GM23338 (cell line): ENCODE data around the gene TBX1. TPM values are rescaled to one million over a fixed set of nuclear protein-coding genes. Genes with fewer than 3 reads are reported as not detected.

ENCODE experiments used
- ATAC-seq: fragments of 200-7000 bp; cut with Tn5 transposase; 3 replicates; pipeline ENCODE4 v1.9.1; 2020
- DNase-seq: peaks from one replicate; pipeline ENCODE4 v3.0.0-alpha.2; 2015; ENCODE audit warnings: low spot score
- H2AFZ ChIP-seq: fragments of 200-600 bp; sonication (generic); 2 replicates; pipeline ENCODE4 v1.8.0; 2016; ENCODE audit warnings: antibody characterized with exemption, mild to moderate bottlenecking, moderate library complexity
- H3F3A ChIP-seq: fragments of 200-600 bp; sonication (generic); replicated peaks from 2 replicates; pipeline ENCODE4 v1.8.0; 2017; ENCODE audit warnings: antibody characterized with exemption, mixed run types, low read depth
- H3K27ac ChIP-seq: fragments of 200-600 bp; sonication (generic); 2 replicates; pipeline ENCODE4 v1.6.1; 2016; ENCODE audit warnings: low read depth
- H3K27me3 ChIP-seq: fragments of 200-600 bp; sonication (generic); 2 replicates; pipeline ENCODE4 v1.8.0; 2016; ENCODE audit warnings: mild to moderate bottlenecking, mixed run types, moderate library complexity; ENCODE audit not compliant: insufficient read depth
- H3K36me3 ChIP-seq: fragments of 200-600 bp; sonication (generic); 2 replicates; pipeline ENCODE4 v1.8.0; 2016; ENCODE audit warnings: mild to moderate bottlenecking; ENCODE audit not compliant: insufficient read depth
- H3K4me1 ChIP-seq: fragments of 200-600 bp; sonication (generic); 2 replicates; pipeline ENCODE4 v1.8.0; 2016; ENCODE audit warnings: mild to moderate bottlenecking, moderate library complexity; ENCODE audit not compliant: insufficient read depth
- H3K4me2 ChIP-seq: fragments of 200-600 bp; sonication (generic); 2 replicates; pipeline ENCODE4 v1.7.1; 2017; ENCODE audit warnings: mixed run types
- H3K4me3 ChIP-seq: fragments of 200-600 bp; sonication (generic); 2 replicates; pipeline ENCODE4 v1.6.1; 2016; ENCODE audit warnings: mixed run types
- H3K79me2 ChIP-seq: fragments of 200-600 bp; sonication (generic); replicated peaks from 2 replicates; pipeline ENCODE4 v1.8.0; 2017; ENCODE audit warnings: mild to moderate bottlenecking; ENCODE audit not compliant: insufficient read depth
- H3K9me2 ChIP-seq: fragments of 200-600 bp; sonication (generic); 2 replicates; pipeline ENCODE4 v1.8.0; 2017; ENCODE audit not compliant: insufficient read depth
- H4K20me1 ChIP-seq: fragments of 200-600 bp; sonication (generic); replicated peaks from 2 replicates; pipeline ENCODE4 v1.8.0; 2017; ENCODE audit warnings: mild to moderate bottlenecking; ENCODE audit not compliant: insufficient read depth
- H3K27ac Mint-ChIP-seq: 2 replicates; pipeline ENCODE4 v1.8.0; 2020; ENCODE audit warnings: inconsistent platforms, mild to moderate bottlenecking, moderate library complexity, mixed read lengths
- H3K27me3 Mint-ChIP-seq: 3 replicates; pipeline ENCODE4 v1.8.0; 2022; ENCODE audit warnings: low read depth, mild to moderate bottlenecking, moderate library complexity, mixed read lengths, inconsistent platforms; ENCODE audit not compliant: insufficient read depth, poor library complexity
- H3K36me3 Mint-ChIP-seq: 3 replicates; pipeline ENCODE4 v1.8.0; 2021; ENCODE audit warnings: low read depth, mild to moderate bottlenecking, inconsistent platforms, moderate library complexity, mixed read lengths
- H3K4me1 Mint-ChIP-seq: 3 replicates; pipeline ENCODE4 v1.8.0; 2020; ENCODE audit warnings: mild to moderate bottlenecking, inconsistent platforms, mixed read lengths
- H3K4me3 Mint-ChIP-seq: 3 replicates; pipeline ENCODE4 v1.8.0; 2021; ENCODE audit warnings: moderate library complexity, mild to moderate bottlenecking, inconsistent platforms, mixed read lengths
- H3K9me3 Mint-ChIP-seq: 3 replicates; pipeline ENCODE4 v1.8.0; 2020; ENCODE audit warnings: moderate library complexity, mild to moderate bottlenecking, inconsistent platforms, mixed read lengths
- CREB1 ChIP-seq: fragments of 250-450 bp; sonication (Bioruptor Pico); IDR thresholded peaks from 2 replicates; pipeline ENCODE4 v1.5.0; 2020; ENCODE audit warnings: low read depth, mild to moderate bottlenecking, moderate library complexity
- EZH2 ChIP-seq: fragments of 200-600 bp; sonication (generic); IDR thresholded peaks from one replicate; pipeline ENCODE4 v1.8.0; 2017; ENCODE audit warnings: antibody characterized with exemption, mild to moderate bottlenecking, low read depth; ENCODE audit not compliant: unreplicated experiment
- NANOG ChIP-seq: IDR thresholded peaks from 2 replicates; pipeline ENCODE4 v1.6.1; 2016; ENCODE audit warnings: antibody characterized with exemption, borderline replicate concordance
- STAT1 ChIP-seq: IDR thresholded peaks from one replicate; pipeline ENCODE4 v1.6.1; 2016; ENCODE audit warnings: antibody characterized with exemption; ENCODE audit not compliant: unreplicated experiment
- polyA plus RNA-seq: library from polyadenylated mRNA; unstranded; fragments of >200 nt; fragmentation: Nextera tagmentation; extraction: Ambion mirVana; gene quantifications from 2 replicates; pipeline ENCODE4 v1.2.1, GENCODE V29; 2016
- total RNA-seq: library from RNA; depleted of rRNA; stranded (reverse); fragments of >200 nt; shearing (Covaris generic); gene quantifications from 2 replicates; pipeline ENCODE4 v1.2.3, GENCODE V29; 2014
- TF ChIP-seq, protein P1 (sequence below): fragments of 250-450 bp; sonication (Bioruptor Pico); IDR thresholded peaks from 2 replicates; pipeline ENCODE4 v1.5.0; 2020; ENCODE audit warnings: mild to moderate bottlenecking, moderate library complexity
- TF ChIP-seq, protein P2 (sequence below), 2 experiments: fragments of 200-600 bp in 1 of 2; sonication (generic) in 1 of 2; conservative IDR thresholded peaks; 2 replicates each; pipeline versions ENCODE4 v1.5.1 to v1.6.1; 2016 to 2017; ENCODE audit warnings: antibody characterized with exemption in 2 of 2, low read depth in 2 of 2, mild to moderate bottlenecking in 2 of 2, moderate library complexity in 1 of 2
- TF ChIP-seq, protein P3 (sequence below): IDR thresholded peaks from one replicate; pipeline ENCODE4 v1.6.1; 2018; ENCODE audit warnings: antibody characterized with exemption; ENCODE audit not compliant: unreplicated experiment

The TBX1 gene
- total and polyA plus RNA-seq, 2 experiments from 2014 or later: 0.19 to 0.66 TPM

DNA sequence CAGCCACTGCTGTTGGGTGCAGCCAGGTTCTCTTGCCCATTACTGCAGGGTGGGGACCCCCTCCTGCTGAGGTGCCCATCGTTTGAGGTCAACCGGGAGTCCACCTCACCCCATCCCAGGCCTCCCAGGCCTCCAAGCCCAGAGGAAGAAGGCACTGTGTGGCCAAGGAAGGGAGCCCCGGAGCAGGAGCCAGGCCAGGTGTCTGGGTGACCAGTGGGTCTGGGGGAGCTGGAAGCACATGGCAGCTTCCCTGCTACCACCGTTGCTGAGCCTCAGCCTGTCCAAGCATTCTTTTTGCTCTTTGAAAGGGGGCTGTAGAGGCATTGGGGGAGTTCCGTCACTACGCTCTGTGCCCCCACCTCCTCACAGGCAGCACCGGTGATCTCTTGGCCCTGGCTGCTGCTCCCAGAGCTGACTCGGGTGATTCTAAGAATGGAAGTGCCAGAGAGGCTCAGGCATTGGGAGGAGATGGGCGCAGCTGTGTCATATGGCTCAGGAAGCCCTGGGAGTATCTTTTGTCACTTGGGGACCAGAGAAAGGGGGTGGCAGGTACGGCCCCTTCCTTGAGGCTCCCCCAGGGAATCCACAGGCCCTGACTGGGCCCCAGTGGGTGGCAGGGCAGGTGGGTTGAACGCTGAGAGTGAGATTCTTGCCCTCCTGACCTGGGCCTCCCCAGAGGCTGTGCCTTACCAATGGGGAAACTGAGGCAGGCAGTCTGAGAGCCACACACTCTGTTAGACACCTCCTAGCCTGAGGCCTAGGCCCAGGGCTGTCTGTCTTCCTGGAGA is 44.3 kb upstream of the TBX1 start (continued):
- TF ChIP-seq, protein P1, sequence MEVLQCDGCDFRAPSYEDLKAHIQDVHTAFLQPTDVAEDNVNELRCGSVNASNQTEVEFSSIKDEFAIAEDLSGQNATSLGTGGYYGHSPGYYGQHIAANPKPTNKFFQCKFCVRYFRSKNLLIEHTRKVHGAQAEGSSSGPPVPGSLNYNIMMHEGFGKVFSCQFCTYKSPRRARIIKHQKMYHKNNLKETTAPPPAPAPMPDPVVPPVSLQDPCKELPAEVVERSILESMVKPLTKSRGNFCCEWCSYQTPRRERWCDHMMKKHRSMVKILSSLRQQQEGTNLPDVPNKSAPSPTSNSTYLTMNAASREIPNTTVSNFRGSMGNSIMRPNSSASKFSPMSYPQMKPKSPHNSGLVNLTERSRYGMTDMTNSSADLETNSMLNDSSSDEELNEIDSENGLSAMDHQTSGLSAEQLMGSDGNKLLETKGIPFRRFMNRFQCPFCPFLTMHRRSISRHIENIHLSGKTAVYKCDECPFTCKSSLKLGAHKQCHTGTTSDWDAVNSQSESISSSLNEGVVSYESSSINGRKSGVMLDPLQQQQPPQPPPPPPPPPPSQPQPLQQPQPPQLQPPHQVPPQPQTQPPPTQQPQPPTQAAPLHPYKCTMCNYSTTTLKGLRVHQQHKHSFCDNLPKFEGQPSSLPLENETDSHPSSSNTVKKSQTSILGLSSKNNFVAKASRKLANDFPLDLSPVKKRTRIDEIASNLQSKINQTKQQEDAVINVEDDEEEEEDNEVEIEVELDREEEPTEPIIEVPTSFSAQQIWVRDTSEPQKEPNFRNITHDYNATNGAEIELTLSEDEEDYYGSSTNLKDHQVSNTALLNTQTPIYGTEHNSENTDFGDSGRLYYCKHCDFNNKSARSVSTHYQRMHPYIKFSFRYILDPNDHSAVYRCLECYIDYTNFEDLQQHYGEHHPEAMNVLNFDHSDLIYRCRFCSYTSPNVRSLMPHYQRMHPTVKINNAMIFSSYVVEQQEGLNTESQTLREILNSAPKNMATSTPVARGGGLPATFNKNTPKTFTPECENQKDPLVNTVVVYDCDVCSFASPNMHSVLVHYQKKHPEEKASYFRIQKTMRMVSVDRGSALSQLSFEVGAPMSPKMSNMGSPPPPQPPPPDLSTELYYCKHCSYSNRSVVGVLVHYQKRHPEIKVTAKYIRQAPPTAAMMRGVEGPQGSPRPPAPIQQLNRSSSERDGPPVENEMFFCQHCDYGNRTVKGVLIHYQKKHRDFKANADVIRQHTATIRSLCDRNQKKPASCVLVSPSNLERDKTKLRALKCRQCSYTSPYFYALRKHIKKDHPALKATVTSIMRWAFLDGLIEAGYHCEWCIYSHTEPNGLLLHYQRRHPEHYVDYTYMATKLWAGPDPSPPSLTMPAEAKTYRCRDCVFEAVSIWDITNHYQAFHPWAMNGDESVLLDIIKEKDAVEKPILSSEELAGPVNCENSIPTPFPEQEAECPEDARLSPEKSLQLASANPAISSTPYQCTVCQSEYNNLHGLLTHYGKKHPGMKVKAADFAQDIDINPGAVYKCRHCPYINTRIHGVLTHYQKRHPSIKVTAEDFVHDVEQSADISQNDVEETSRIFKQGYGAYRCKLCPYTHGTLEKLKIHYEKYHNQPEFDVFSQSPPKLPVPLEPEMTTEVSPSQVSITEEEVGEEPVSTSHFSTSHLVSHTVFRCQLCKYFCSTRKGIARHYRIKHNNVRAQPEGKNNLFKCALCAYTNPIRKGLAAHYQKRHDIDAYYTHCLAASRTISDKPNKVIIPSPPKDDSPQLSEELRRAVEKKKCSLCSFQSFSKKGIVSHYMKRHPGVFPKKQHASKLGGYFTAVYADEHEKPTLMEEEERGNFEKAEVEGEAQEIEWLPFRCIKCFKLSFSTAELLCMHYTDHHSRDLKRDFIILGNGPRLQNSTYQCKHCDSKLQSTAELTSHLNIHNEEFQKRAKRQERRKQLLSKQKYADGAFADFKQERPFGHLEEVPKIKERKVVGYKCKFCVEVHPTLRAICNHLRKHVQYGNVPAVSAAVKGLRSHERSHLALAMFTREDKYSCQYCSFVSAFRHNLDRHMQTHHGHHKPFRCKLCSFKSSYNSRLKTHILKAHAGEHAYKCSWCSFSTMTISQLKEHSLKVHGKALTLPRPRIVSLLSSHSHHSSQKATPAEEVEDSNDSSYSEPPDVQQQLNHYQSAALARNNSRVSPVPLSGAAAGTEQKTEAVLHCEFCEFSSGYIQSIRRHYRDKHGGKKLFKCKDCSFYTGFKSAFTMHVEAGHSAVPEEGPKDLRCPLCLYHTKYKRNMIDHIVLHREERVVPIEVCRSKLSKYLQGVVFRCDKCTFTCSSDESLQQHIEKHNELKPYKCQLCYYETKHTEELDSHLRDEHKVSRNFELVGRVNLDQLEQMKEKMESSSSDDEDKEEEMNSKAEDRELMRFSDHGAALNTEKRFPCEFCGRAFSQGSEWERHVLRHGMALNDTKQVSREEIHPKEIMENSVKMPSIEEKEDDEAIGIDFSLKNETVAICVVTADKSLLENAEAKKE (CRISPR knock-in tag): no peak
- TF ChIP-seq, protein P2, sequence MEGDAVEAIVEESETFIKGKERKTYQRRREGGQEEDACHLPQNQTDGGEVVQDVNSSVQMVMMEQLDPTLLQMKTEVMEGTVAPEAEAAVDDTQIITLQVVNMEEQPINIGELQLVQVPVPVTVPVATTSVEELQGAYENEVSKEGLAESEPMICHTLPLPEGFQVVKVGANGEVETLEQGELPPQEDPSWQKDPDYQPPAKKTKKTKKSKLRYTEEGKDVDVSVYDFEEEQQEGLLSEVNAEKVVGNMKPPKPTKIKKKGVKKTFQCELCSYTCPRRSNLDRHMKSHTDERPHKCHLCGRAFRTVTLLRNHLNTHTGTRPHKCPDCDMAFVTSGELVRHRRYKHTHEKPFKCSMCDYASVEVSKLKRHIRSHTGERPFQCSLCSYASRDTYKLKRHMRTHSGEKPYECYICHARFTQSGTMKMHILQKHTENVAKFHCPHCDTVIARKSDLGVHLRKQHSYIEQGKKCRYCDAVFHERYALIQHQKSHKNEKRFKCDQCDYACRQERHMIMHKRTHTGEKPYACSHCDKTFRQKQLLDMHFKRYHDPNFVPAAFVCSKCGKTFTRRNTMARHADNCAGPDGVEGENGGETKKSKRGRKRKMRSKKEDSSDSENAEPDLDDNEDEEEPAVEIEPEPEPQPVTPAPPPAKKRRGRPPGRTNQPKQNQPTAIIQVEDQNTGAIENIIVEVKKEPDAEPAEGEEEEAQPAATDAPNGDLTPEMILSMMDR (conservative IDR thresholded peaks at IDR 0.05; ENCODE audit: low read depth in 2 of 2): no peak
- TF ChIP-seq EZH2: no peak
- TF ChIP-seq CREB1 (CRISPR knock-in tag): no peak

DNA sequence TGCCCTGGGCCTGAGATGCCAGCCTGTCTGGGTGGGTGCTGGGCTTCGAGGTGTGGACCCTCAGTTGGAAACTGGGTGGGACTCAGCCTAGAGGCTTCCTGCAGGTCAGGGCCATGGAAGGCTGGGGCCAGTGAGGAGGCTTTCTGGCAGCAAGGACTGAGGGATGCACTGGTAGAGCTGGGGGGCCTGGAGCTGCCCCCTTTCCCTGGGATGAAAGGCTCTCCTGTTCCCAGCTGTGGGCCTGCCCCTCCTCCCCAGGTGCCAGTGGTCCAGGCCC is 43.8 kb upstream of the TBX1 start:
- Histone ChIP-seq H3K4me2 (no peak overlapping the region), H3K4me3 (no peak overlapping the region), H3K27ac (no peak overlapping the region), H2AFZ (no peak overlapping the region), H3K4me1 (peaks cover 4% of the 10 kb centered on the region; the same call in 1 of the 2 replicates), H3K79me2 (no peaks in the 10 kb centered on the region), H3K27me3 (peaks cover 84% of the 10 kb centered on the region), H3K9me2 (no peaks in the 10 kb centered on the region), H3F3A (no peaks in the 10 kb centered on the region), H3K36me3 (no peaks in the 10 kb centered on the region), H4K20me1 (peaks cover 7% of the 10 kb centered on the region)
- ATAC-seq (no peak), DNase-seq (no peak)
- no peak overlapping the region for H3K4me3 Mint-ChIP-seq
- H3K4me1 Mint-ChIP-seq: peaks cover 10% of the 10 kb centered on the region
- TF ChIP-seq NANOG (no peak), STAT1 (no peak)
- TF ChIP-seq, protein P2 (conservative IDR thresholded peaks at IDR 0.05; ENCODE audit: low read depth in 2 of 2): no peak
- TF ChIP-seq, protein P3, sequence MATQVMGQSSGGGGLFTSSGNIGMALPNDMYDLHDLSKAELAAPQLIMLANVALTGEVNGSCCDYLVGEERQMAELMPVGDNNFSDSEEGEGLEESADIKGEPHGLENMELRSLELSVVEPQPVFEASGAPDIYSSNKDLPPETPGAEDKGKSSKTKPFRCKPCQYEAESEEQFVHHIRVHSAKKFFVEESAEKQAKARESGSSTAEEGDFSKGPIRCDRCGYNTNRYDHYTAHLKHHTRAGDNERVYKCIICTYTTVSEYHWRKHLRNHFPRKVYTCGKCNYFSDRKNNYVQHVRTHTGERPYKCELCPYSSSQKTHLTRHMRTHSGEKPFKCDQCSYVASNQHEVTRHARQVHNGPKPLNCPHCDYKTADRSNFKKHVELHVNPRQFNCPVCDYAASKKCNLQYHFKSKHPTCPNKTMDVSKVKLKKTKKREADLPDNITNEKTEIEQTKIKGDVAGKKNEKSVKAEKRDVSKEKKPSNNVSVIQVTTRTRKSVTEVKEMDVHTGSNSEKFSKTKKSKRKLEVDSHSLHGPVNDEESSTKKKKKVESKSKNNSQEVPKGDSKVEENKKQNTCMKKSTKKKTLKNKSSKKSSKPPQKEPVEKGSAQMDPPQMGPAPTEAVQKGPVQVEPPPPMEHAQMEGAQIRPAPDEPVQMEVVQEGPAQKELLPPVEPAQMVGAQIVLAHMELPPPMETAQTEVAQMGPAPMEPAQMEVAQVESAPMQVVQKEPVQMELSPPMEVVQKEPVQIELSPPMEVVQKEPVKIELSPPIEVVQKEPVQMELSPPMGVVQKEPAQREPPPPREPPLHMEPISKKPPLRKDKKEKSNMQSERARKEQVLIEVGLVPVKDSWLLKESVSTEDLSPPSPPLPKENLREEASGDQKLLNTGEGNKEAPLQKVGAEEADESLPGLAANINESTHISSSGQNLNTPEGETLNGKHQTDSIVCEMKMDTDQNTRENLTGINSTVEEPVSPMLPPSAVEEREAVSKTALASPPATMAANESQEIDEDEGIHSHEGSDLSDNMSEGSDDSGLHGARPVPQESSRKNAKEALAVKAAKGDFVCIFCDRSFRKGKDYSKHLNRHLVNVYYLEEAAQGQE: no peak
- H3K27me3 Mint-ChIP-seq: peaks cover 60% of the 10 kb centered on the region
- H3K36me3 Mint-ChIP-seq: peaks cover 11% of the 10 kb centered on the region; the same call in 2 of the 3 replicates
- H3K9me3 Mint-ChIP-seq: peaks cover 3% of the 10 kb centered on the region; the same call in 1 of the 3 replicates
- H3K27ac Mint-ChIP-seq: no peak overlapping the region
